Mesothelial cell of epicardium (in vitro differentiated cells): Measurements from ENCODE around the gene MUC4. TPM values are rescaled to one million over a fixed set of nuclear protein-coding genes. Genes with fewer than 3 reads are reported as not detected.
"Not testable (repeated sequence)": the region's sequence is repeated elsewhere in the genome, so short reads cannot be mapped to it uniquely, and the experiment has no call there.

Source experiments
- DNase-seq, 2 experiments: peaks; one replicate each; pipeline ENCODE4 v3.0.0; 2021; ENCODE audit warnings: low spot score in 2 of 2; ENCODE audit not compliant: unreplicated experiment in 2 of 2
- H3K27ac Mint-ChIP-seq: 2 replicates; pipeline ENCODE4 v1.8.0; 2021; ENCODE audit warnings: mixed read lengths
- H3K27me3 Mint-ChIP-seq: 2 replicates; pipeline ENCODE4 v1.8.0; 2021; ENCODE audit warnings: low read depth, mixed read lengths
- H3K36me3 Mint-ChIP-seq: 2 replicates; pipeline ENCODE4 v1.8.0; 2021; ENCODE audit warnings: mixed read lengths
- H3K4me1 Mint-ChIP-seq: 2 replicates; pipeline ENCODE4 v1.8.0; 2021; ENCODE audit warnings: mixed read lengths
- H3K4me3 Mint-ChIP-seq: 2 replicates; pipeline ENCODE4 v1.8.0; 2021; ENCODE audit warnings: mild to moderate bottlenecking, moderate library complexity, mixed read lengths
- H3K9me3 Mint-ChIP-seq: 2 replicates; pipeline ENCODE4 v1.8.0; 2021; ENCODE audit warnings: mixed read lengths
- CTCF ChIP-seq: fragments of 200-600 bp; sonication (generic); IDR thresholded peaks from one replicate; pipeline ENCODE4 v1.5.0; 2021; ENCODE audit warnings: antibody characterized with exemption; ENCODE audit not compliant: unreplicated experiment
- total RNA-seq: library from RNA; stranded (reverse); gene quantifications from 3 replicates; pipeline ENCODE4 v1.2.1, GENCODE V29; 2021

The MUC4 gene
- total RNA-seq, 1 donor from 2014 or later, result 0.96 TPM

GRCh38 chr3:195828762-195829161 is 17.0 kb upstream of the MUC4 start:
- Mint-ChIP-seq H3K4me1 (no peaks in the 10 kb centered on the region), H3K9me3 (peaks cover 3% of the 10 kb centered on the region), H3K27ac (no peak overlapping the region), H3K36me3 (no peaks in the 10 kb centered on the region), H3K4me3 (no peak overlapping the region), H3K27me3 (no peaks in the 10 kb centered on the region)
- no peak for TF ChIP-seq CTCF
- DNase-seq, result no peak

GRCh38 chr3:195825857-195826804 is 14.4 kb upstream of the MUC4 start:
- TF ChIP-seq CTCF, result no peak
- Mint-ChIP-seq H3K4me3 (no peak overlapping the region), H3K27me3 (no peaks in the 10 kb centered on the region), H3K36me3 (no peaks in the 10 kb centered on the region), H3K9me3 (no peaks in the 10 kb centered on the region), H3K4me1 (peaks cover 3% of the 10 kb centered on the region), H3K27ac (no peak overlapping the region)
- DNase-seq, result no peak

GRCh38 chr3:195825191-195825588 is 13.5 kb upstream of the MUC4 start:
- Mint-ChIP-seq H3K4me1 (peaks cover 3% of the 10 kb centered on the region), H3K4me3 (no peak overlapping the region), H3K27me3 (no peaks in the 10 kb centered on the region), H3K27ac (no peak overlapping the region), H3K36me3 (no peaks in the 10 kb centered on the region), H3K9me3 (no peaks in the 10 kb centered on the region)
- no peak for DNase-seq
- no peak for TF ChIP-seq CTCF

- H3K27me3 Mint-ChIP-seq, H3K9me3 Mint-ChIP-seq, H3K27ac Mint-ChIP-seq, H3K36me3 Mint-ChIP-seq, DNase-seq, H3K4me3 Mint-ChIP-seq, H3K4me1 Mint-ChIP-seq: not testable (repeated sequence)
Observed at GRCh38 chr3:195824425-195825190, 12.9 kb upstream of the MUC4 start.

GRCh38 chr3:195823999-195824398 is 12.3 kb upstream of the MUC4 start:
- Mint-ChIP-seq H3K9me3 (no peaks in the 10 kb centered on the region), H3K4me1 (peaks cover 3% of the 10 kb centered on the region), H3K27me3 (no peaks in the 10 kb centered on the region), H3K27ac (no peak overlapping the region), H3K4me3 (no peak overlapping the region), H3K36me3 (no peaks in the 10 kb centered on the region)
- no peak for DNase-seq
- no peak for TF ChIP-seq CTCF

- Mint-ChIP-seq H3K27ac (no peak overlapping the region), H3K4me3 (no peak overlapping the region), H3K36me3 (no peaks in the 10 kb centered on the region), H3K27me3 (no peaks in the 10 kb centered on the region), H3K9me3 (no peaks in the 10 kb centered on the region), H3K4me1 (peaks cover 3% of the 10 kb centered on the region)
- no peak for DNase-seq
- TF ChIP-seq CTCF, result no peak
Observed at GRCh38 chr3:195823280-195823679, 11.6 kb upstream of the MUC4 start.
